ENCODE results near the gene ZNF883. TPM values are rescaled to one million over a fixed set of nuclear protein-coding genes. Genes with fewer than 3 reads are reported as not detected.

Gene ZNF883
- total RNA-seq, 2 donors from 2014 or later, result 0.22 to 0.83 TPM

GRCh38 chr9:112970939-112971338 is 41.1 kb downstream of the ZNF883 start:
- DNase-seq (ENCODE audit: low spot score), result no peak
- Mint-ChIP-seq H3K9me3 (peaks cover 11% of the 10 kb centered on the region), H3K4me3 (no peak overlapping the region), H3K4me1 (ENCODE audit: low read depth in 2 of 2) (no peaks in the 10 kb centered on the region), H3K36me3 (peaks cover 4% of the 10 kb centered on the region), H3K27me3 (peaks cover 15 to 30% of the 10 kb centered on the region in 2 donors), H3K27ac (no peak overlapping the region)
- no peak for ATAC-seq

GRCh38 chr9:112969730-112970129 is 42.3 kb downstream of the ZNF883 start:
- peaks cover 15 to 30% of the 10 kb centered on the region in 2 donors for H3K27me3 Mint-ChIP-seq
- no peaks in the 10 kb centered on the region for H3K4me1 Mint-ChIP-seq (ENCODE audit: low read depth in 2 of 2)
- H3K4me3 Mint-ChIP-seq, result no peak overlapping the region
- no peak overlapping the region for H3K27ac Mint-ChIP-seq
- DNase-seq (ENCODE audit: low spot score), result no peak
- H3K9me3 Mint-ChIP-seq, result peaks cover 8% of the 10 kb centered on the region
- ATAC-seq, result no peak
- H3K36me3 Mint-ChIP-seq, result peaks cover 4% of the 10 kb centered on the region

- DNase-seq (ENCODE audit: low spot score) (no peak), ATAC-seq (no peak)
- Mint-ChIP-seq H3K36me3 (no peaks in the 10 kb centered on the region), H3K4me1 (ENCODE audit: low read depth in 2 of 2) (no peaks in the 10 kb centered on the region), H3K27me3 (peaks cover 19 to 29% of the 10 kb centered on the region in 2 donors), H3K27ac (no peak overlapping the region), H3K9me3 (peaks cover 4% of the 10 kb centered on the region), H3K4me3 (no peak overlapping the region)
These were observed 56.4 kb downstream of the ZNF883 start for GRCh38 chr9:112955550-112955949.

GRCh38 chr9:112945620-112946208 is 66.3 kb downstream of the ZNF883 start:
- Mint-ChIP-seq H3K27ac (no peak overlapping the region), H3K27me3 (peaks cover 12 to 25% of the 10 kb centered on the region in 2 donors), H3K4me1 (ENCODE audit: low read depth in 2 of 2) (no peaks in the 10 kb centered on the region), H3K36me3 (no peaks in the 10 kb centered on the region), H3K9me3 (peaks cover 9% of the 10 kb centered on the region), H3K4me3 (no peak overlapping the region)
- ATAC-seq (no peak), DNase-seq (ENCODE audit: low spot score) (no peak)

- H3K36me3 Mint-ChIP-seq, result no peaks in the 10 kb centered on the region
- ATAC-seq, result peak in 1 of 2 donors; percentile 24
These were observed 72.6 kb downstream of the ZNF883 start for GRCh38 chr9:112939418-112939817.

GRCh38 chr9:112933696-112934095 is 78.3 kb downstream of the ZNF883 start:
- H3K9me3 Mint-ChIP-seq, result no peaks in the 10 kb centered on the region
- no peak overlapping the region for H3K4me3 Mint-ChIP-seq
- DNase-seq (ENCODE audit: low spot score), result no peak
- no peaks in the 10 kb centered on the region for H3K36me3 Mint-ChIP-seq
- ATAC-seq, result peak in 1 of 2 donors; percentile 26
- no peaks in the 10 kb centered on the region for H3K4me1 Mint-ChIP-seq (ENCODE audit: low read depth in 2 of 2)
- H3K27me3 Mint-ChIP-seq, result peaks cover 21 to 34% of the 10 kb centered on the region in 2 donors
- no peak overlapping the region for H3K27ac Mint-ChIP-seq

More at GRCh38 chr9:112939418-112939817, 72.6 kb downstream of the ZNF883 start:
- no peak overlapping the region for H3K4me3 Mint-ChIP-seq
- no peak for DNase-seq (ENCODE audit: low spot score)
- no peak overlapping the region for H3K27ac Mint-ChIP-seq
- H3K27me3 Mint-ChIP-seq, result peaks cover 14 to 21% of the 10 kb centered on the region in 2 donors
- no peaks in the 10 kb centered on the region for H3K4me1 Mint-ChIP-seq (ENCODE audit: low read depth in 2 of 2)
- no peaks in the 10 kb centered on the region for H3K9me3 Mint-ChIP-seq

GRCh38 chr9:112925058-112925641 is 86.8 kb downstream of the ZNF883 start:
- Mint-ChIP-seq H3K4me1 (ENCODE audit: low read depth in 2 of 2) (peaks cover 0 to 5% of the 10 kb centered on the region in 2 donors), H3K36me3 (no peaks in the 10 kb centered on the region), H3K4me3 (no peak overlapping the region), H3K27ac (no peak overlapping the region), H3K9me3 (no peaks in the 10 kb centered on the region), H3K27me3 (peaks cover 32 to 33% of the 10 kb centered on the region in 2 donors)
- no peak for DNase-seq (ENCODE audit: low spot score)
- no peak for ATAC-seq

- H3K9me3 Mint-ChIP-seq, result no peaks in the 10 kb centered on the region
- peaks cover 0 to 5% of the 10 kb centered on the region in 2 donors for H3K4me1 Mint-ChIP-seq (ENCODE audit: low read depth in 2 of 2)
- DNase-seq (ENCODE audit: low spot score) (no peak), ATAC-seq (peak in 1 of 2 donors; percentile 40)
- H3K4me3 Mint-ChIP-seq, result no peak overlapping the region
- no peaks in the 10 kb centered on the region for H3K36me3 Mint-ChIP-seq
- no peak overlapping the region for H3K27ac Mint-ChIP-seq
- H3K27me3 Mint-ChIP-seq, result peaks cover 30 to 40% of the 10 kb centered on the region in 2 donors
These were observed 90.4 kb downstream of the ZNF883 start for GRCh38 chr9:112921549-112921948.

GRCh38 chr9:112917987-112918362 is 94.0 kb downstream of the ZNF883 start:
- no peak for ATAC-seq
- Mint-ChIP-seq H3K9me3 (no peaks in the 10 kb centered on the region), H3K27me3 (peaks cover 31 to 36% of the 10 kb centered on the region in 2 donors), H3K36me3 (no peaks in the 10 kb centered on the region), H3K4me1 (ENCODE audit: low read depth in 2 of 2) (no peaks in the 10 kb centered on the region), H3K4me3 (no peak overlapping the region), H3K27ac (no peak overlapping the region)
- no peak for DNase-seq (ENCODE audit: low spot score)

- Mint-ChIP-seq H3K27me3 (peaks cover 28 to 36% of the 10 kb centered on the region in 2 donors), H3K27ac (no peak overlapping the region), H3K9me3 (no peaks in the 10 kb centered on the region), H3K4me1 (ENCODE audit: low read depth in 2 of 2) (no peaks in the 10 kb centered on the region), H3K4me3 (no peak overlapping the region), H3K36me3 (no peaks in the 10 kb centered on the region)
- DNase-seq (ENCODE audit: low spot score) (no peak), ATAC-seq (no peak)
These were observed 94.7 kb downstream of the ZNF883 start for GRCh38 chr9:112917047-112917986.

- DNase-seq (ENCODE audit: low spot score) (no peak), ATAC-seq (no peak)
- no peaks in the 10 kb centered on the region for H3K36me3 Mint-ChIP-seq
- no peak overlapping the region for H3K4me3 Mint-ChIP-seq
- peaks cover 15 to 31% of the 10 kb centered on the region in 2 donors for H3K27me3 Mint-ChIP-seq
- no peaks in the 10 kb centered on the region for H3K4me1 Mint-ChIP-seq (ENCODE audit: low read depth in 2 of 2)
- no peaks in the 10 kb centered on the region for H3K9me3 Mint-ChIP-seq
- H3K27ac Mint-ChIP-seq, result no peak overlapping the region
These were observed 97.5 kb downstream of the ZNF883 start for GRCh38 chr9:112914524-112914923.

- Mint-ChIP-seq H3K36me3 (no peaks in the 10 kb centered on the region), H3K9me3 (no peaks in the 10 kb centered on the region), H3K27me3 (peaks cover 9 to 32% of the 10 kb centered on the region in 2 donors), H3K4me3 (no peak overlapping the region), H3K27ac (no peak overlapping the region), H3K4me1 (ENCODE audit: low read depth in 2 of 2) (no peaks in the 10 kb centered on the region)
- no peak for DNase-seq (ENCODE audit: low spot score)
- no peak for ATAC-seq
These were observed 98.7 kb downstream of the ZNF883 start for GRCh38 chr9:112913326-112913725.

GRCh38 chr9:112912636-112913035 is 99.4 kb downstream of the ZNF883 start:
- ATAC-seq (no peak), DNase-seq (ENCODE audit: low spot score) (no peak)
- H3K9me3 Mint-ChIP-seq, result no peaks in the 10 kb centered on the region
- H3K27me3 Mint-ChIP-seq, result peaks cover 7 to 33% of the 10 kb centered on the region in 2 donors
- H3K36me3 Mint-ChIP-seq, result no peaks in the 10 kb centered on the region
- H3K27ac Mint-ChIP-seq, result no peak overlapping the region
- no peak overlapping the region for H3K4me3 Mint-ChIP-seq
- no peaks in the 10 kb centered on the region for H3K4me1 Mint-ChIP-seq (ENCODE audit: low read depth in 2 of 2)

- Mint-ChIP-seq H3K36me3 (no peaks in the 10 kb centered on the region), H3K27ac (no peak overlapping the region), H3K9me3 (no peaks in the 10 kb centered on the region), H3K4me1 (ENCODE audit: low read depth in 2 of 2) (no peaks in the 10 kb centered on the region), H3K27me3 (peaks cover 7 to 26% of the 10 kb centered on the region in 2 donors), H3K4me3 (no peak overlapping the region)
- DNase-seq (ENCODE audit: low spot score) (no peak), ATAC-seq (no peak)
These were observed 100.3 kb downstream of the ZNF883 start for GRCh38 chr9:112911736-112912135.
